Measurements from ENCODE around the gene B3GNT9.

GRCh38 chr16:67163999-67164558 lies 13.3 kb upstream of the B3GNT9 start:
- no peak for TF ChIP-seq SP1 (IDR thresholded peaks at IDR 0.05)
- no peak for TF ChIP-seq BHLHE40 (IDR thresholded peaks at IDR 0.05; ENCODE audit: borderline replicate concordance)
- no peak for TF ChIP-seq NFRKB (IDR thresholded peaks at IDR 0.05)
- TF ChIP-seq ELF4 (IDR thresholded peaks at IDR 0.05): no peak
- no peak for TF ChIP-seq TARDBP (IDR thresholded peaks at IDR 0.05)
- no peak for TF ChIP-seq FOXK2 (IDR thresholded peaks at IDR 0.05)
